ENCODE measurements around the gene PLK5.
A peak's percentile ranks its signal among the peaks of the same experiment; 100 is the strongest.

PLK5 gene

DNA sequence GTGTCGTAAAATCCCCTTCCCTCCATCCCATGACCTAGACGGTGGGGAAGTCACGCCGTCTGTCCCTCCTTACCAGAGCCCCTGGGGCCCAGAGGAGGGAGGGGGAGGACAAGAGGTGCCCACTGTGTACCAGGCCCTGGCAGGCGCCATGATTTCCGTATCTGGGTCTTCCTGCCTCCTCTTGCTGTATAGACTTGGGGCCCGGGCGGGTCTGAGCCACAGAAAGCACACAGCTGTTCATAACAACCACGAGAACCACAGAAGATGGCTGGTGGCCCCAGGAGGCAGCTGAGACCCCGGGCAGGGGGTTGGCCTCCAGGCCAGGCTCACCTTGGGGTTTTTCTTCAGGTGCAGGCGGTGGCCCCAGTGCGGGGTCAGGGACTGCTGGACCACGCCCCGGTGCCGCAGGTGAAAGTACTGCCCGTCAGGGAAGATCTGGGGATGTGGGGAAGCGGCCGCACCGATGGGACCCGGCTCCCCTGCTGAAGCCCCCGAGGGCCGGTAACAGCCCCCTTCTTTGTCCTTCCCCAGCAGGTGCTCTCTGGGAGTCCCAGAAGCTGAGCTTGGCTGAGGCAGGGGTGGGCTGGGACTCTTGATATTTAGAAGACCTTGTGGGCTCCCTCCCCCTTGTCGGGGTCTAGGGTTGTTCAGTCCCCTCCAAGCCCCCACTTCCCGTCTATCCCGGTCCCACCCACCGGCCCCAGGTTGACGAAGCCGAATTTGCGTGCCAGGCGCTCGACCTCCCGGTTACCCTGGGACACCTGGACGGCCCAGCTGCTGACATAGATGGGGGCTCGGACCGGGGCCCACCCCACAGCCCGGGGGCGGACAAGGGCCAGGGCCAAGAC, 34.2 kb upstream of the PLK5 start:
- no peaks in the 10 kb centered on the region for H3K36me3 ChIP-seq (replicated peaks in 1 of 2; ENCODE audit: control insufficient read depth in 2 of 2, insufficient read depth in 2 of 2, low read length in 2 of 2)
- peaks cover 3 to 18% (median 14%) of the 10 kb centered on the region in 3 experiments for H3K27me3 ChIP-seq (ENCODE audit: control insufficient read depth in 3 of 3, insufficient read depth in 3 of 3, low read depth in 1 of 3, low read length in 3 of 3)
- DNase-seq (ENCODE audit: low spot score) = no peak
- peak overlapping the region; percentile 71 to 83 for H3K4me3 ChIP-seq (ENCODE audit: low read length in 2 of 2)
- H3K4me2 ChIP-seq (ENCODE audit: insufficient read depth, low read length, poor library complexity, severe bottlenecking) = peak overlapping the region; percentile 89
- H3K18ac ChIP-seq (ENCODE audit: low read length) = peak overlapping the region; percentile 90
- no CpG with 5 or more reads among the region's 37 CpGs for WGBS, 2 donors (ENCODE audit: extremely low coverage in 2 of 2, insufficient read length in 2 of 2, insufficient replicate concordance in 1 of 2)
- H2BK12ac ChIP-seq (ENCODE audit: low read length) = peak overlapping the region; percentile 98
- no peak overlapping the region for H3K23ac ChIP-seq (ENCODE audit: low read depth, low read length, poor library complexity)
- no peak overlapping the region for H2BK120ac ChIP-seq (ENCODE audit: low read depth, low read length)
- H3K4ac ChIP-seq (ENCODE audit: low read length) = peak overlapping the region; percentile 66
- H3K4me1 ChIP-seq (ENCODE audit: control insufficient read depth in 2 of 2, insufficient read depth in 1 of 2, low read depth in 1 of 2, low read length in 2 of 2) = peaks cover 15 to 23% of the 10 kb centered on the region in 2 donors
- peak overlapping the region; percentile 96 for H2AFZ ChIP-seq (ENCODE audit: low read length)
- H4K91ac ChIP-seq (ENCODE audit: low read depth, low read length, poor library complexity) = peak overlapping the region; percentile 56
- peak overlapping the region; percentile 13 for H2BK15ac ChIP-seq (ENCODE audit: low read length)
- peak overlapping the region; percentile 31 for H3K14ac ChIP-seq (ENCODE audit: low read length)
- peak overlapping the region; percentile 83 for H3K9ac ChIP-seq (ENCODE audit: low read depth, low read length, poor library complexity)
- H4K8ac ChIP-seq (ENCODE audit: low read depth, low read length) = no peak overlapping the region
- peak overlapping the region; percentile 85 for H2AK5ac ChIP-seq (ENCODE audit: low read depth, low read length)
- no peaks in the 10 kb centered on the region for H3K9me3 ChIP-seq (replicated peaks in 1 of 2; ENCODE audit: control insufficient read depth in 2 of 2, insufficient read depth in 1 of 2, low read depth in 1 of 2, low read length in 2 of 2)
- H3K79me1 ChIP-seq (ENCODE audit: low read depth, low read length) = peaks cover 2% of the 10 kb centered on the region
- peak overlapping the region; percentile 75 for H2BK5ac ChIP-seq (ENCODE audit: low read length)
- no peak overlapping the region for H3K27ac ChIP-seq (replicated peaks; ENCODE audit: low read length)

DNA sequence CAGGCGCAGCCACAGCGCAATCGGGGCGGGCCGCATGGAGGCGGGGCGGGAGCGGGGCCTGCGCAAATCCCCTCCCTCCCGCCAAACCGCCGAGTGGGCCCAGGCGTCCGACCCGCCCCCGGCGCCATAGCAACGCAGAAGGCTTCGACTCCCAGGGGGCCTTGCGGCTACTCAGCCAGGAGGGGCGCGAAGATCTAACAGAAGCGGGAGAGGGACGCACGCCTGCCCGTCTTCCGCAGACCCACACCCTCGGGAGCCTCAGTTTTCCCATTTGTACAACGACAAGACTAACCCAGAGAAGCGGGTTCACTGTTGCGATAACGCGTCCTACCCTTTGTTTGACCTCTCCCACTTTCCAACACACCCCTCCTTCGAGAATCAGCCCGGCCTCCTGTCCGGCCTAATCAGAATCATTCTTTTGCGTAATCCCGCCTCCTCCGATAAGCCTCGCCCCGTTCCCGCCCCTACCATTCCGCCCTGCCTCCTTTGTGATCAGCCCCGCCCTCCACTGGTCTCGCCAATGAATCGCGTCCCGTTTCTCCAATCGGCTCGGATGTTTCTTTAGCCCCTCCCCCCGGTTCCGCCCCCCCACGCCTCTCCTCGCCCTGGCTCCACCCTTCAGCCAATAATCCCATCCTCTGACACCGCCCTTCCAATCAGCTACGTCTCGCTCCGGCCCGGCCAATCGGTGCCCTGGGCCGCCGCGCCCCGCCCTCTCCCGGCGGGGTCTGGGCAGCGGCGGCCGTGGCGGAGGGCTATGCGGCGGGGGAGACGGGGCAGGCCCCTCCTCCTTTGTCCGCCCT, 33.4 kb upstream of the PLK5 start, which contains the start of gene PCSK4:
PCSK4 (minus strand) TSS at position 40 of the 803 bp plus-strand sequence; CDS start at position 36, 4 bp downstream.
- peak within 1 kb of the TSS; percentile 99 for H3K18ac ChIP-seq (ENCODE audit: low read length)
- peak within 1 kb of the TSS; percentile 100 for H3K4me2 ChIP-seq (ENCODE audit: insufficient read depth, low read length, poor library complexity, severe bottlenecking)
- no peak within 1 kb of the TSS for H4K8ac ChIP-seq (ENCODE audit: low read depth, low read length)
- peak within 1 kb of the TSS; percentile 94 for H2AK5ac ChIP-seq (ENCODE audit: low read depth, low read length)
- peak within 1 kb of the TSS; percentile 98 for H3K14ac ChIP-seq (ENCODE audit: low read length)
- peaks cover 3 to 18% (median 14%) of the 10 kb centered on the region in 3 experiments for H3K27me3 ChIP-seq (ENCODE audit: control insufficient read depth in 3 of 3, insufficient read depth in 3 of 3, low read depth in 1 of 3, low read length in 3 of 3)
- peak within 1 kb of the TSS; percentile 73 to 83 for H3K4me3 ChIP-seq (ENCODE audit: low read length in 2 of 2)
- H2BK5ac ChIP-seq (ENCODE audit: low read length) = peak within 1 kb of the TSS; percentile 82
- H3K23ac ChIP-seq (ENCODE audit: low read depth, low read length, poor library complexity) = peak within 1 kb of the TSS; percentile 100
- H2BK15ac ChIP-seq (ENCODE audit: low read length) = peak within 1 kb of the TSS; percentile 100
- peak within 1 kb of the TSS; percentile 76 for H3K27ac ChIP-seq (replicated peaks; ENCODE audit: low read length)
- peak; percentile 100 for DNase-seq (ENCODE audit: low spot score)
- peak within 1 kb of the TSS; percentile 96 for H2AFZ ChIP-seq (ENCODE audit: low read length)
- H3K9ac ChIP-seq (ENCODE audit: low read depth, low read length, poor library complexity) = peak within 1 kb of the TSS; percentile 91
- peak within 1 kb of the TSS; percentile 98 for H2BK12ac ChIP-seq (ENCODE audit: low read length)
- H3K4me1 ChIP-seq (ENCODE audit: control insufficient read depth in 2 of 2, insufficient read depth in 1 of 2, low read depth in 1 of 2, low read length in 2 of 2) = peaks cover 15 to 23% of the 10 kb centered on the region in 2 donors
- peaks cover 2% of the 10 kb centered on the region for H3K79me1 ChIP-seq (ENCODE audit: low read depth, low read length)
- no peaks in the 10 kb centered on the region for H3K9me3 ChIP-seq (replicated peaks in 1 of 2; ENCODE audit: control insufficient read depth in 2 of 2, insufficient read depth in 1 of 2, low read depth in 1 of 2, low read length in 2 of 2)
- H3K36me3 ChIP-seq (replicated peaks in 1 of 2; ENCODE audit: control insufficient read depth in 2 of 2, insufficient read depth in 2 of 2, low read length in 2 of 2) = no peaks in the 10 kb centered on the region
- no peak within 1 kb of the TSS for H2BK120ac ChIP-seq (ENCODE audit: low read depth, low read length)
- peak within 1 kb of the TSS; percentile 56 for H4K91ac ChIP-seq (ENCODE audit: low read depth, low read length, poor library complexity)
- peak within 1 kb of the TSS; percentile 66 for H3K4ac ChIP-seq (ENCODE audit: low read length)
- no CpG with 5 or more reads among the region's 74 CpGs for WGBS, 2 donors (ENCODE audit: extremely low coverage in 2 of 2, insufficient read length in 2 of 2, insufficient replicate concordance in 1 of 2)

DNA sequence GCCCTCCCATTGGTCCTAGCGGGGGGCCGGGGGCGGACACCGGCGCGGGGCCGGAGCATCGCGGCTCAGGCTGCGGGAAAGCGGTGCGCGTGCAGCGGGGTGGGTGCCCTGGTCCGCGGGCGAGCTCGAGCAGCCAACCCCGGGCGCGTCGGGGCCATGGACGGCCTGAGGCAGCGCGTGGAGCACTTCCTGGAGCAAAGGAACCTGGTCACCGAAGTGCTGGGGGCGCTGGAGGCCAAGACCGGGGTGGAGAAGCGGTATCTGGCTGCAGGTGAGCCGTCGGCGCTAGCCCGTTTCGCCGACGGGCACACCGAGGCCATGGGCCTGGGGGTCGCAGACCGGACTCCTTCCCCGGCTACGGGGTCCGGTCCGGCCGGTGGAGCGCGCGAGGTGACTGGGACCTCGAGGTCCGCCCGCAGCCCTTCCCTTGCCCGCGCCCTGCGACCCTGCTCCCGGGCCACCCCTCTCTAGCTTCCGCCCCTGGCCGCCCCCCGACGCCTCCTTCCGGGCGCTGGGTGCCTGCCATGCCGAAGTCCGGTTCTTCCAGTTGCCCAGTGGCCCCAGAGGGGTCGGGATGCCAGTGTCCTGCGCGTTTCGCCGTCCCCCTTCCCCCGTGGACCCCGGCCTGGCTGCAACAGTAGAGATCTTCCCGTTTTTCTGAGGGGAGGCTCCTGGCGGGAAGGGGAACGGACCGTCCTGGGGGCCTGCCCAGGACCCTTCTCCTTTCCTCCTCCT, 32.6 kb upstream of the PLK5 start, which contains the start of gene REEP6:
REEP6 (plus strand) TSS at position 68 of the 735 bp plus-strand sequence; CDS start at position 157, 89 bp downstream.
- Histone ChIP-seq H3K27me3 (ENCODE audit: control insufficient read depth in 3 of 3, insufficient read depth in 3 of 3, low read depth in 1 of 3, low read length in 3 of 3) (peaks cover 3 to 18% (median 14%) of the 10 kb centered on the region in 3 experiments), H2BK5ac (ENCODE audit: low read length) (peak within 1 kb of the TSS; percentile 82), H2BK12ac (ENCODE audit: low read length) (peak within 1 kb of the TSS; percentile 84), H3K18ac (ENCODE audit: low read length) (peak within 1 kb of the TSS; percentile 99), H3K14ac (ENCODE audit: low read length) (peak within 1 kb of the TSS; percentile 98), H3K4ac (ENCODE audit: low read length) (peak within 1 kb of the TSS; percentile 23), H3K36me3 (replicated peaks in 1 of 2; ENCODE audit: control insufficient read depth in 2 of 2, insufficient read depth in 2 of 2, low read length in 2 of 2) (no peaks in the 10 kb centered on the region), H3K23ac (ENCODE audit: low read depth, low read length, poor library complexity) (peak within 1 kb of the TSS; percentile 100), H3K9ac (ENCODE audit: low read depth, low read length, poor library complexity) (peak within 1 kb of the TSS; percentile 91), H4K91ac (ENCODE audit: low read depth, low read length, poor library complexity) (peak within 1 kb of the TSS; percentile 43), H4K8ac (ENCODE audit: low read depth, low read length) (no peak within 1 kb of the TSS), H3K4me2 (ENCODE audit: insufficient read depth, low read length, poor library complexity, severe bottlenecking) (peak within 1 kb of the TSS; percentile 100), H2AK5ac (ENCODE audit: low read depth, low read length) (peak within 1 kb of the TSS; percentile 94), H3K79me1 (ENCODE audit: low read depth, low read length) (peaks cover 2% of the 10 kb centered on the region), H3K27ac (replicated peaks; ENCODE audit: low read length) (peak within 1 kb of the TSS; percentile 76), H3K9me3 (replicated peaks in 1 of 2; ENCODE audit: control insufficient read depth in 2 of 2, insufficient read depth in 1 of 2, low read depth in 1 of 2, low read length in 2 of 2) (no peaks in the 10 kb centered on the region), H2BK15ac (ENCODE audit: low read length) (peak within 1 kb of the TSS; percentile 100), H3K4me3 (ENCODE audit: low read length in 2 of 2) (peak within 1 kb of the TSS; percentile 73 to 83), H2BK120ac (ENCODE audit: low read depth, low read length) (peak within 1 kb of the TSS; percentile 67), H3K4me1 (ENCODE audit: control insufficient read depth in 2 of 2, insufficient read depth in 1 of 2, low read depth in 1 of 2, low read length in 2 of 2) (peaks cover 15 to 23% of the 10 kb centered on the region in 2 donors), H2AFZ (ENCODE audit: low read length) (peak within 1 kb of the TSS; percentile 96)
- no peak for DNase-seq (ENCODE audit: low spot score)
- no CpG with 5 or more reads among the region's 73 CpGs for WGBS, 2 donors (ENCODE audit: extremely low coverage in 2 of 2, insufficient read length in 2 of 2, insufficient replicate concordance in 1 of 2)
